T-helper 2 cell (primary cell): ENCODE data around the gene PIAS3.
"Not testable (repeated sequence)": the region's sequence is repeated elsewhere in the genome, so short reads cannot be mapped to it uniquely, and the experiment has no call there.

ENCODE experiments used
- DNase-seq, 5 experiments: peaks; one replicate each; pipeline versions ENCODE4 v3.0.0 to v3.0.0-alpha.2; 2012 to 2022

Gene PIAS3

GRCh38 chr1:145822779-145823331 is 36.0 kb downstream of the PIAS3 start:
- DNase-seq: not testable (repeated sequence)

- not testable (repeated sequence) for DNase-seq
These were observed 40.8 kb downstream of the PIAS3 start for GRCh38 chr1:145818095-145818494.

- not testable (repeated sequence) for DNase-seq
These were observed 45.7 kb downstream of the PIAS3 start for GRCh38 chr1:145812977-145813810.

GRCh38 chr1:145806844-145807243 is 52.0 kb downstream of the PIAS3 start:
- no peak for DNase-seq

GRCh38 chr1:145806408-145806807 is 52.5 kb downstream of the PIAS3 start:
- DNase-seq: no peak

GRCh38 chr1:145805057-145805456 is 53.8 kb downstream of the PIAS3 start:
- no peak for DNase-seq

- DNase-seq: no peak
These were observed 54.4 kb downstream of the PIAS3 start for GRCh38 chr1:145804235-145805045.

GRCh38 chr1:145799806-145800205 is 59.1 kb downstream of the PIAS3 start:
- DNase-seq: no peak
